IMR-90 (cell line): Measurements from ENCODE around the gene CLIC4. TPM values are rescaled to one million over a fixed set of nuclear protein-coding genes. Genes with fewer than 3 reads are reported as not detected.

Experiments
- ATAC-seq: fragments of 200-7000 bp; cut with Tn5 transposase; 2 replicates; pipeline ENCODE4 v1.9.1; 2020; ENCODE audit warnings: low read depth, mild to moderate bottlenecking, moderate library complexity
- BruUV-seq: library from RNA; stranded (reverse); fragments of 400-500 nt; replicated peaks from 2 replicates; lab custom pipeline; 2021; lab: Mats Ljungman, UMichigan
- CTCF ChIA-PET: fragments of 300-600 bp; formaldehyde crosslinking; extraction: SDS; loops from one replicate; lab custom pipeline; 2021; ENCODE audit warnings: antibody characterized with exemption; lab: Yijun Ruan, JAX
- POLR2A ChIA-PET: fragments of 300-600 bp; sonication (Branson Sonifier 250); formaldehyde crosslinking; loops from one replicate; lab custom pipeline; 2022; ENCODE audit warnings: antibody characterized with exemption; ENCODE audit not compliant: unreplicated experiment; lab: Charles Lee
- DNase-seq: peaks from one replicate; pipeline ENCODE4 v3.0.0; 2013
- H2AFZ ChIP-seq: replicated peaks from 2 replicates; pipeline ENCODE3; 2013; ENCODE audit warnings: low read length, mild to moderate bottlenecking; ENCODE audit not compliant: poor library complexity
- H2AK5ac ChIP-seq: 2 replicates; pipeline ENCODE4 v1.6.1; 2013; ENCODE audit warnings: low read depth, low read length, inconsistent platforms
- H2AK9ac ChIP-seq: replicated peaks from 2 replicates; pipeline ENCODE3; 2013; ENCODE audit warnings: mild to moderate bottlenecking, low read depth, low read length, moderate library complexity; ENCODE audit not compliant: poor library complexity
- H2BK120ac ChIP-seq: 2 replicates; pipeline ENCODE4 v1.6.1; 2013; ENCODE audit warnings: low read depth, low read length, inconsistent platforms
- H2BK15ac ChIP-seq: 3 replicates; pipeline ENCODE4 v1.6.1; 2013; ENCODE audit warnings: low read depth, low read length, inconsistent platforms
- H2BK20ac ChIP-seq: 2 replicates; pipeline ENCODE4 v1.6.1; 2013; ENCODE audit warnings: low read depth, mild to moderate bottlenecking, inconsistent platforms, low read length, moderate library complexity
- H2BK5ac ChIP-seq: 2 replicates; pipeline ENCODE4 v1.6.1; 2013; ENCODE audit warnings: mild to moderate bottlenecking, low read depth, low read length, inconsistent platforms; ENCODE audit not compliant: poor library complexity, severe bottlenecking
- H3K14ac ChIP-seq: replicated peaks from 2 replicates; pipeline ENCODE4 v1.6.1; 2013; ENCODE audit warnings: low read depth, low read length, inconsistent platforms
- H3K18ac ChIP-seq: 2 replicates; pipeline ENCODE4 v1.6.1; 2013; ENCODE audit warnings: low read depth, low read length, control low read depth
- H3K23ac ChIP-seq: 2 replicates; pipeline ENCODE4 v1.6.1; 2013; ENCODE audit warnings: low read depth, low read length, inconsistent platforms
- H3K27ac ChIP-seq: 2 replicates; pipeline ENCODE4 v1.5.1; 2013; ENCODE audit warnings: mild to moderate bottlenecking, control low read depth, low read length; ENCODE audit not compliant: insufficient read depth
- H3K27me3 ChIP-seq: 2 replicates; pipeline ENCODE4 v1.6.1; 2013; ENCODE audit warnings: low read length; ENCODE audit not compliant: control insufficient read depth, insufficient read depth
- H3K36me3 ChIP-seq: 2 replicates; pipeline ENCODE4 v1.6.1; 2013; ENCODE audit warnings: low read length, mixed read lengths; ENCODE audit not compliant: control insufficient read depth, insufficient read depth
- H3K4ac ChIP-seq: 2 replicates; pipeline ENCODE4 v1.6.1; 2013; ENCODE audit warnings: low read depth, low read length, inconsistent platforms
- H3K4me1 ChIP-seq: 2 replicates; pipeline ENCODE4 v1.6.1; 2013; ENCODE audit warnings: low read length, mixed read lengths; ENCODE audit not compliant: control insufficient read depth, insufficient read depth
- H3K4me2 ChIP-seq: 2 replicates; pipeline ENCODE4 v1.6.1; 2013; ENCODE audit warnings: low read depth, mild to moderate bottlenecking, control low read depth, low read length, moderate library complexity
- H3K4me3 ChIP-seq: 2 replicates; pipeline ENCODE4 v1.5.1; 2013; ENCODE audit warnings: low read depth, mild to moderate bottlenecking, control low read depth, low read length, moderate library complexity; ENCODE audit not compliant: insufficient read depth
- H3K56ac ChIP-seq: 2 replicates; pipeline ENCODE4 v1.6.1; 2013; ENCODE audit warnings: low read length, inconsistent platforms; ENCODE audit not compliant: insufficient read depth; ENCODE audit errors: extremely low read depth
- H3K79me1 ChIP-seq, 2 experiments: 2 replicates each; pipeline ENCODE4 v1.6.1; 2013; ENCODE audit warnings: low read length in 2 of 2, inconsistent platforms in 1 of 2, low read depth in 1 of 2
- H3K9ac ChIP-seq: 2 replicates; pipeline ENCODE4 v1.6.1; 2013; ENCODE audit warnings: low read depth, low read length, control low read depth
- H3K9me1 ChIP-seq: 2 replicates; pipeline ENCODE4 v1.6.1; 2013; ENCODE audit warnings: low read length, inconsistent platforms; ENCODE audit not compliant: insufficient read depth
- H3K9me3 ChIP-seq: 2 replicates; pipeline ENCODE4 v1.6.1; 2013; ENCODE audit warnings: low read length; ENCODE audit not compliant: control insufficient read depth, insufficient read depth
- H4K20me1 ChIP-seq: 2 replicates; pipeline ENCODE4 v1.6.1; 2013; ENCODE audit warnings: low read length, inconsistent platforms; ENCODE audit not compliant: insufficient read depth
- H4K5ac ChIP-seq: 2 replicates; pipeline ENCODE4 v1.6.1; 2013; ENCODE audit warnings: mild to moderate bottlenecking, low read depth, low read length, control low read depth
- H4K8ac ChIP-seq, 2 experiments: 2 replicates each; pipeline ENCODE4 v1.6.1; 2013; ENCODE audit warnings: low read depth in 2 of 2, low read length in 2 of 2, control low read depth in 1 of 2, inconsistent platforms in 1 of 2
- H4K91ac ChIP-seq: 2 replicates; pipeline ENCODE4 v1.6.1; 2013; ENCODE audit warnings: low read depth, low read length, inconsistent platforms; ENCODE audit not compliant: insufficient read depth
- CEBPB ChIP-seq: IDR thresholded peaks from 2 replicates; pipeline ENCODE4 v1.6.1; 2012; ENCODE audit warnings: low read depth, low read length, improper control_type of control experiment
- MAFK ChIP-seq: IDR thresholded peaks from 2 replicates; pipeline ENCODE4 v1.6.1; 2012; ENCODE audit warnings: low read depth, low read length, improper control_type of control experiment
- WGBS, 2 experiments: methylation state at CpG; one replicate each; pipeline versions ENCODE4 v1.1.5 to v1.1.7; 2013; ENCODE audit warnings: missing lambda C conversion rate in 2 of 2; ENCODE audit not compliant: insufficient read length in 1 of 2; ENCODE audit errors: extremely low coverage in 2 of 2; 5-methylcytosine and 5-hydroxymethylcytosine counted together
- dilution Hi-C: fragments of 300-500 bp; cut with HindIII; formaldehyde crosslinking; loops from one replicate; pipeline ENCODE4 v1.14.3; 2018; ENCODE audit warnings: low sequenced_read_pairs; ENCODE audit not compliant: unreplicated experiment
- in situ Hi-C: fragments of 300-500 bp; cut with MboI; formaldehyde crosslinking; loops from 3 replicates; pipeline ENCODE4 v1.14.3; 2019; ENCODE audit warnings: low sequenced_read_pairs, inconsistent platforms, mixed read lengths
- intact Hi-C: fragments of 100-400 bp; cut with micrococcal nuclease; formaldehyde crosslinking; loops from 2 replicates; pipeline ENCODE4 v1.10.0; 2022
- polyA plus RNA-seq, 3 experiments: library from polyadenylated mRNA; depleted of rRNA; stranded (reverse); fragments of >200 nt; gene quantifications; 2 replicates each; pipeline ENCODE4 v1.2.3, GENCODE V29; 2012; ENCODE audit warnings: low replicate concordance in 1 of 3
- total RNA-seq: library from RNA; depleted of rRNA; stranded (reverse); fragments of >200 nt; gene quantifications from 2 replicates; pipeline ENCODE4 v1.2.3, GENCODE V29; 2012

The CLIC4 gene
- total and polyA plus RNA-seq, 2 of the 4 experiments (the other 2 are of a cell fraction) = 242 to 392 TPM

DNA sequence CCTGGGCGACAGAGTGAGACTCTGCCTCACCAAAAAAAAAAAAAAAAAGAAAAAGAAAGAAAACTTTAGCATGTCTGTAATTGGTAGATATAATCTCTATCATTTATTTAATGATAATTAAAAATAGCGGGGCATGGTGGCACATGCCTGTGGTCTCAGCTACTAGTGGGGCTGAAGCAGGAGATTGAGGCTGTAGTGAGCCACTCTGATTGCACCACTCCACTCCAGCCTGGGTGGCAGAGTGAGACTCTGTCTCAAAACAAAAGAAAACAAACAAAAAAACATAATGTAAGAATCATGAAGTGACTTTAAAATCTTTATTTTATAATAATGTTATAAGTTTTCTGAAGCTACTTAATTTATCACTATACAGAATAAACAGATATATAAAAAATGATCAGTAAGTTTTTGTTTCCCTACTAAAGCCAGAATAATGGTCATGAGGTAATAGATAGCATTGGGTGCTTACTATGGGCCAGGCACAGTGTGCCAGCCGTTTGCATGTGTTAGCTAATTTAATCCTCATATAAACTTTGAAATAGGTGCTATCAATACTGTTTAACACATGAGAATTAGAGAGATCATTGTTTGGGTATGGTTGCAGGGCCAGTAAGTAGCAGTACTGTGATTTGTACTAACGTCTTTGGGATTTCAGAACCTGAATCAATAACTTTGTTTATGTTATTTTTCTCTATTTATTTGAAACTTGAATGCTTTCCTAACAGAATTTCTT is 23.8 kb downstream of the CLIC4 start:
- H3K9me1 ChIP-seq = peaks cover 3% of the 10 kb centered on the region
- intact Hi-C loops (no loop called here), dilution Hi-C loops (no loop called here), in situ Hi-C loops (no loop called here)
- peak overlapping the region in 1 of 2 experiments; percentile 97; a peak in 3 of 4 replicates for H4K8ac ChIP-seq
- no peaks in the 10 kb centered on the region for H3K9me3 ChIP-seq
- peak overlapping the region; percentile 77 for H4K5ac ChIP-seq
- no CpG with 5 or more reads among the region's 4 CpGs for WGBS, 2 experiments
- ATAC-seq (peak; percentile 4; the same call in 1 of the 2 replicates), DNase-seq (no peak)
- H3K36me3 ChIP-seq = no peaks in the 10 kb centered on the region; the same call in 1 of the 2 replicates
- peak overlapping the region; percentile 81 for H3K18ac ChIP-seq
- H2AK9ac ChIP-seq = no peak overlapping the region
- peak overlapping the region; percentile 63 for H3K4me2 ChIP-seq
- peaks cover 51% of the 10 kb centered on the region for H4K20me1 ChIP-seq
- ChIA-PET POLR2A (no interaction called here), CTCF (interaction anchor here (1.0 to 2.2 kb wide), 2 partner anchors 11 to 81 kb away, joined by 3 to 4 read pairs; no protein-coding TSS in a partner anchor)
- H3K4ac ChIP-seq = peak overlapping the region; percentile 88
- peak overlapping the region; percentile 97 for H3K14ac ChIP-seq
- H3K27me3 ChIP-seq = no peaks in the 10 kb centered on the region
- peak; percentile 79 for TF ChIP-seq CEBPB
- TF ChIP-seq MAFK = no peak
- peak overlapping the region; percentile 98 for H2BK5ac ChIP-seq
- H2BK120ac ChIP-seq = peak overlapping the region; percentile 92
- peak overlapping the region; percentile 63 for H3K27ac ChIP-seq
- H3K4me3 ChIP-seq = no peak overlapping the region
- no peak overlapping the region; the same call in 1 of the 2 replicates for H2AK5ac ChIP-seq
- 0 out of 3 replicates have a peak overlapping the region, but pooled peaks have one; percentile 29 for H2BK15ac ChIP-seq
- H2AFZ ChIP-seq = no peak overlapping the region
- peaks cover 0 to 32% of the 10 kb centered on the region in 2 experiments; a peak in 2 of 4 replicates for H3K79me1 ChIP-seq
- BruUV-seq = no TSS peak
- peaks cover 19% of the 10 kb centered on the region for H3K4me1 ChIP-seq
- H3K9ac ChIP-seq = peak overlapping the region; percentile 25; the same call in 1 of the 2 replicates
- H2BK20ac ChIP-seq = peak overlapping the region; percentile 80; the same call in 1 of the 2 replicates
- H3K56ac ChIP-seq = peak overlapping the region; percentile 28; the same call in 1 of the 2 replicates
- H4K91ac ChIP-seq = peak overlapping the region; percentile 21; the same call in 1 of the 2 replicates
- peak overlapping the region; percentile 87; the same call in 1 of the 2 replicates for H3K23ac ChIP-seq
